Measurements from ENCODE around the gene MYCBP2.
"Not testable (repeated sequence)": the region's sequence is repeated elsewhere in the genome, so short reads cannot be mapped to it uniquely, and the experiment has no call there.

The MYCBP2 gene

GRCh38 chr13:77213644-77214043 is 113.2 kb downstream of the MYCBP2 start:
- no peak for DNase-seq (ENCODE audit: low spot score)

- no peak for DNase-seq (ENCODE audit: low spot score)
Measured at GRCh38 chr13:77207943-77208342, 119.0 kb downstream of the MYCBP2 start.

- DNase-seq (ENCODE audit: low spot score): not testable (repeated sequence)
Measured at GRCh38 chr13:77198995-77199394, 127.9 kb downstream of the MYCBP2 start.

GRCh38 chr13:77196052-77196618 is 130.8 kb downstream of the MYCBP2 start:
- no peak for DNase-seq (ENCODE audit: low spot score)

- no peak for DNase-seq (ENCODE audit: low spot score)
Measured at GRCh38 chr13:77190349-77190958, 136.4 kb downstream of the MYCBP2 start.

- DNase-seq (ENCODE audit: low spot score): no peak
Measured at GRCh38 chr13:77185721-77186120, 141.2 kb downstream of the MYCBP2 start.

- no peak for DNase-seq (ENCODE audit: low spot score)
Measured at GRCh38 chr13:77184455-77184854, 142.4 kb downstream of the MYCBP2 start.

GRCh38 chr13:77180011-77180410 is 146.9 kb downstream of the MYCBP2 start:
- DNase-seq (ENCODE audit: low spot score): no peak

- DNase-seq (ENCODE audit: low spot score): no peak
Measured at GRCh38 chr13:77177646-77178045, 149.2 kb downstream of the MYCBP2 start.

- no peak for DNase-seq (ENCODE audit: low spot score)
Measured at GRCh38 chr13:77176350-77176749, 150.5 kb downstream of the MYCBP2 start.

GRCh38 chr13:77172650-77173049 is 154.2 kb downstream of the MYCBP2 start:
- no peak for DNase-seq (ENCODE audit: low spot score)

- no peak for DNase-seq (ENCODE audit: low spot score)
Measured at GRCh38 chr13:77171451-77171850, 155.4 kb downstream of the MYCBP2 start.

GRCh38 chr13:77168237-77168636 is 158.7 kb downstream of the MYCBP2 start:
- DNase-seq (ENCODE audit: low spot score): no peak

- DNase-seq (ENCODE audit: low spot score): no peak
Measured at GRCh38 chr13:77150651-77151050, 176.2 kb downstream of the MYCBP2 start.

- DNase-seq (ENCODE audit: low spot score): no peak
Measured at GRCh38 chr13:77143431-77143830, 183.5 kb downstream of the MYCBP2 start.

GRCh38 chr13:77139306-77139705 is 187.6 kb downstream of the MYCBP2 start:
- DNase-seq (ENCODE audit: low spot score): no peak

- DNase-seq (ENCODE audit: low spot score): no peak
Measured at GRCh38 chr13:77138813-77139212, 188.1 kb downstream of the MYCBP2 start.

- no peak for DNase-seq (ENCODE audit: low spot score)
Measured at GRCh38 chr13:77136902-77137420, 189.9 kb downstream of the MYCBP2 start.

GRCh38 chr13:77124423-77124822 is 202.5 kb downstream of the MYCBP2 start:
- no peak for DNase-seq (ENCODE audit: low spot score)

- no peak for DNase-seq (ENCODE audit: low spot score)
Measured at GRCh38 chr13:77118134-77118533, 208.8 kb downstream of the MYCBP2 start.

- no peak for DNase-seq (ENCODE audit: low spot score)
Measured at GRCh38 chr13:77114271-77114670, 212.6 kb downstream of the MYCBP2 start.

- no peak for DNase-seq (ENCODE audit: low spot score)
Measured at GRCh38 chr13:77113496-77113895, 213.4 kb downstream of the MYCBP2 start.

GRCh38 chr13:77105051-77105450 is 221.8 kb downstream of the MYCBP2 start:
- no peak for DNase-seq (ENCODE audit: low spot score)

- no peak for DNase-seq (ENCODE audit: low spot score)
Measured at GRCh38 chr13:77099415-77099814, 227.5 kb downstream of the MYCBP2 start.

Measured in SW480 (cell line).